HCT116 (cell line): ENCODE measurements around the gene STOML2.

Experiments used
- CEBPB ChIP-seq: IDR thresholded peaks from 2 replicates; pipeline ENCODE4 v1.6.1; 2012; ENCODE audit warnings: low read depth
- CTCF ChIP-seq, 3 experiments: fragments of 200-600 bp in 1 of 3; sonication (generic) in 1 of 3; IDR thresholded peaks in 2 of 3; conservative IDR thresholded peaks in 1 of 3; 2 replicates each; pipeline ENCODE4 v1.5.1; 2012 to 2017; ENCODE audit warnings: low read depth in 2 of 3, low read length in 2 of 3, antibody characterized with exemption in 1 of 3, borderline replicate concordance in 1 of 3, control low read depth in 1 of 3, mild to moderate bottlenecking in 1 of 3, mixed read lengths in 1 of 3, mixed run types in 1 of 3, moderate library complexity in 1 of 3; ENCODE audit not compliant: insufficient read depth in 1 of 3

- TF ChIP-seq CEBPB: no peak
- TF ChIP-seq CTCF (IDR thresholded peaks at IDR 0.05 in 2 of 3, conservative IDR thresholded peaks at IDR 0.05 in 1 of 3; ENCODE audit: borderline replicate concordance in 1 of 3, insufficient read depth in 1 of 3, low read depth in 2 of 3, low read length in 2 of 3): no peak
Measured at GRCh38 chr9:35104586-35104985, 1.7 kb upstream of the STOML2 start.
